ENCODE measurements around the gene ZNF778.

ZNF778 gene

DNA sequence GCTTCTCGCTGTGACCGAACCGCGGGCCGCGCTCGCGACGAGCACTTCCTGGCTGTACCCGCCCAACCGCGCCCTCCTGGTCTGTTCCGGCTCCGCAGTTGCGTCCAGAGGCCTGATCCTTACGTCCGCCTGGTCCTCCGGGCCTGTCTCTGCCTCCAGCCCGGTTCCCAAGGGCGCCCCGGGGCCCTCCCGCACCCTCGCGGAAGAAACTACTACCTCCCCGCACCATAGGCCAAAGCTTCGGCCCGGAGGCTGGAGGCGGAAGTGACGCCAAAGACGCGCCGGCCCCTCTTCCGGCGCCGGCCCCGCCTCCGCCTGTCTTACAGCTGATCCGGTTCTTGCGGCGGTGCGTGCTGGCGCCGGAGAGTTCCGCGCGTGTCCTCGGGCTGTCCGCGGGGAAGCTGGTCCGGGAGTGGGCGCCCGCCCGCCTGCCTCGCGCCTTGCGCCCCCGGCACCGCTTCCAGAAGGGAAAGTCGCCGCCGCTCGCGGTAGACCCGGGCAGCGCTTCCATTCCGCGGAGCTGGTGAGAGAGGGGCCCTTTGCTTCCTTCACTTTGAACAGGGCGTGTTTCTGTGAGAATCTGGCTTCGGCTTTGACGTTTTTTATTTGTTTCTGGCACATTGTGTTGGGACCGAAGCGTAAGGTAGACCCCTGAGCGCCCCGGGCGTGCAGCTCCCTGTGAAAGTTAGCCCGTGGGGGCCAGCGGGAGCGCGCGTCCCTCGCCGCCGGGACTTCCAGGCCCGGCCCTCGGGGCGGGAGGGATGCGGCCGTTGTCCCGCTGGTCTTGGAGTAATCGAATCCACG, at the start of gene ZNF778:
TSS of gene ZNF778 (plus strand) at position 316 of the 804 bp plus-strand sequence. CDS start 3,425 bp downstream, outside the sequence.
- DNase-seq (ENCODE audit: low read depth in 1 of 2, low spot score in 1 of 2): peak; percentile 52 to 68

DNA sequence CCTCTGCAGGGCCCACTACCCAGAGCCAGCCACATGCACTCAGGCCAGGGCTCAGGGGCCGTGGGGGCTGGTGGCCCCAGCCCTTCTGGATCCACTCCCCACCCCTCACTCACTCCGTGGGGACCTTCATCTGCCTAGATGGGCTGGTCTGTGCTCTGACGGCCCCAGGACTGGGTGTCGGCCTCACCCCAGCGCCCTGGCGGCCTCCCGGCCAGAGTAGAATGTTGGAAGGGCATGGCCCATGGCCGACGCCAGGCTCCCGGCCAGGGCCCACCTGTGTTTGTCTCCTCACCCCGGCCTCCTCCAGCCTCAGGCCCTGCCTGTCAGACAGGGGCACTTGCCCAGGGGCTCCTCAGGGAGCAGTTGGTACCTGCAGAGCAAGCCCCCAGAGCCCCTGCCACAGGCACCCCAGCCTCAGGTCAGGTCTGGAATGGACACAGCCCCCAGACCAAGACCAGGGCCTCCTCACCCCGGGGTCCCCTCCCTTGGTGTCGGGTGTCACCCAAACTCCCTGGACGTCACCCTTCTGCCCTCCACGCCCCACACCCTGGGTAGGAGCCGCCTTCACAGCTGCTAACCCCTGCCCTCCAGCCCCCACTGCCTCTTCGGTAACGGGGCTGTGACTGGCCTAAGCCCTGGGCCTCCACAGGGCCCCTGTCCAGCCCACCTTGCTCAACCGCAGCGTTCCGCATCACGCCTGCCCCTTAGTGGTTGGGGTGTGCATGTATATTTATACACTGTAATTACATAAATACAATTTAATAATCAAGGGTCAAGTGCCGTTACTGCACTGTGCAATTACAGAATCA, 48.9 kb upstream of the ZNF778 start:
- DNase-seq (ENCODE audit: low read depth in 1 of 2, low spot score in 1 of 2): no peak

DNA sequence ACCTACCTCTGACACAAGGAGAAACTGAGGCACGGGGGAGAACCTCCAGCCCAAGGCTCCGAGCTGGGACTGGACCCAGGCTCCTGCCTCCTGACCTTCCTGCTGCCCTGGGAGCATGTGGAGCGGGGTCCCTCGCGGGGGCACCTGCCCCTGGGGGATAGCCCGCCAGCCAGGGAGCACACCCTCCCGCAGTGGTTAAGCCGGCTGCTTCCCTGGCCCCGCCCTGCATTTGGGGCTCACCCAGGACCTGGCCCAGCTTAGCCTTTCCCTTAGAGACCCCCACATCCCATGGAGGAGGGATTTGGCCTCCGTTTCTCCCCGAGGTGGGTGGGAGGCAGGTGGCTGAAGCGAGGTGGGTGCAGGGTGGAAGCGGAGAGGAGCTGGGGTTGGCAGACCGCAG, 47.7 kb upstream of the ZNF778 start:
- no peak for DNase-seq (ENCODE audit: low read depth in 1 of 2, low spot score in 1 of 2)

DNA sequence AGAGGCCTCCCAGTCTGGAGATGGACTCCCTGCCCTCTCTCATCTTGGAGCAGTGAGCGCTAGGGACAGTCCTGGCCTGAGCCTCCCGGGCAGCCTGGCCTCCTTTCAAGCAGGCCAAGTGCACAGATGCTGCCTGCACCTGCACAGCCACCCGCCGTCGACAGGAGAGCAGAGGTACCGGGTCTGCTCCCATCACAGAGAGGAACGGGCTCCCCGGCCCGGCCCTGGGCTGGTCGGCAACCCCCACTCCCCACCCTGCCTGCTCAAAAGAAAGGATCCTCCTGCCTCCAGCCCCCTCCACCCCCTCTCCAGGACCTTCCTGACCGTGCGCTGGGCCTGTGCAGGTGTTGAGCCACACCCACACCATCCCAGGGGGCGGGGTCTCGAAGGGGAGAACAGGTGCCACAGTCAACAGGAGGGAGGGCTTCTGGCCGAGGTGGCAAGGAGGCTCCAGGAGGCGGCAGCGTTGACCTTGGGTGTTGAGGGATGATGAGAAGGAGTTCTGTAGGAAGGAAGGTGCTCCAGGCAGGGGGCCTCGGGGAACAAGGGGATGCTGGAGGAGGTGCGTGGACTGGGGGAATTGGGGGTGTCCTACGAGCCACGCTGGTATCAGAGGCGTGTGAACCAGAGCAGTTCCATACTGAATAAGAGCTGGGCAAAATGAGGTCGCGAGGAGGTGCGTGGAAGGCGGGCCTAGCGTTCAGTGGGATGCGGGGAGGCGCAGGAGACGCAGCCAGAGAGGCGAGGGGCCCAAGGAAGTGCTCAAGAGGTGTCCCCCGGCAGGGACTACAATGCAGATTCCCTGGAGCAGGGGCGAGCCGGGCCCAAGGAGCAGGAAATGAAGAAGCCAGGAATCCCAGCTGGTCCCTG, 46.9 kb upstream of the ZNF778 start:
- DNase-seq (ENCODE audit: low read depth in 1 of 2, low spot score in 1 of 2): no peak

DNA sequence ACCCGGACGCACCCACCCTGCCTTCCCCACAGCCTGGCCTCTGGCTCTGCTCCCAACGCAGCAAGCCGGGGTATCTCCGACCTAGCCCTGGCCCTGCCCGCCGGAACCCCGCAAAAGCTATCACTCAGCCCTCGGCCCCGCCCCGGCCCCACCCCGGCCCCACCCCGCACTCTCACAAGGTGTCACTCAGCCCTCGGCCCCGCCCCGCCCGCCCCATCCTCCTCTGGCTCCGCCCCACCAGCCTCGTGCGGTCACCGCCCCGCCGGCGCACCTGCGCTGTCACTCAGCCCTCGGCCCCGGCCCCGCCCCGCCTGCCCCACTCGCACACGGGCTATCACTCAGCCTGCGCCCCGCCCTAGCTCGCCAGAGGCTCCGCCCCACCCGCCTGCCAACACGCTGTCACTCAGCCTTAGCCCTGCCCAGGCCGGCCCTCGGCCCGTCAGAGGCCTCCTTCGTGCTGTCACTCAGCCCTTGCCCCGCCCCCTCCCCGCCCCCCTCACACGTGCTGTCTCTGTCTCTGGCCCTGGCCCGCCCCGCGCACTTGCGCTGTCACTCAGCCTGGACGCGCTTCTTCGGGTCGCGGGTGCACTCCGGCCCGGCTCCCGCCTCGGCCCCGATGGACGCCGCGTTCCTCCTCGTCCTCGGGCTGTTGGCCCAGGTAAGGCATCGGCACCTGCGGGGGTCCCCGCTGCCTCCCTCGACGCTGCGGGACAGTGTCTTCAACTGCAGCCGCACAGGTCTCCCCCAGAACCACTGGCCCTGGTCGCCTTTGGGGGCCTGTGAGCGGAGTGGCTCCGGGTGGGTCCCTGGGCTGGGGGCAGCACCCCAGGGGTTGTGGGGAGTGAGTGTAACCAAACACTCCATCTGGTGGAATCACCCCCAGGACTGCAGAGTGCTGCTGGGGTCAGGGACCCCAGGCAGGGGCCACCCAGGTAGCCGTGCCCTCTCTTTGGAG, 46.0 kb upstream of the ZNF778 start, which contains the start of gene CDH15:
TSS of gene CDH15 (plus strand) at position 533 of the 955 bp plus-strand sequence. CDS start at position 617, 84 bp downstream.
- peak; percentile 92 to 93 for DNase-seq (ENCODE audit: low read depth in 1 of 2, low spot score in 1 of 2)

DNA sequence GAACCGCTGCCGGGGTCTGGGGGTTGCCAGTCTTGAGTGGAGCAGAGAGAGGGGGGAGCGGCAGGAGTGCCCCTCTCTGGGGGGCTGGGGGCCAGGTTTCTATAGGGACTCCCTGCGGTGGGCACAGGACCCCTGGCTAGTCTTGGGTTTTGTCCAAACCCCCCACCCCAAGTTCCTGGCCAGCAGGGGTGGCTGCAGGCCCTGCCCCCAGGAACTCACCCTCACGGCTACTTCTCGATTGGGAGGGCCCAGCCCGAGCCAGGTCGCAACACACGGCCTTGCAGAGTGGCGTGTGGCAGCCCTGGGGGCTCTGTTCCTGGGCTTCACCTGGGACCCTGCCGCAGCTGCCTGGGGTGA, 45.4 kb upstream of the ZNF778 start:
- no peak for DNase-seq (ENCODE audit: low read depth in 1 of 2, low spot score in 1 of 2)

DNA sequence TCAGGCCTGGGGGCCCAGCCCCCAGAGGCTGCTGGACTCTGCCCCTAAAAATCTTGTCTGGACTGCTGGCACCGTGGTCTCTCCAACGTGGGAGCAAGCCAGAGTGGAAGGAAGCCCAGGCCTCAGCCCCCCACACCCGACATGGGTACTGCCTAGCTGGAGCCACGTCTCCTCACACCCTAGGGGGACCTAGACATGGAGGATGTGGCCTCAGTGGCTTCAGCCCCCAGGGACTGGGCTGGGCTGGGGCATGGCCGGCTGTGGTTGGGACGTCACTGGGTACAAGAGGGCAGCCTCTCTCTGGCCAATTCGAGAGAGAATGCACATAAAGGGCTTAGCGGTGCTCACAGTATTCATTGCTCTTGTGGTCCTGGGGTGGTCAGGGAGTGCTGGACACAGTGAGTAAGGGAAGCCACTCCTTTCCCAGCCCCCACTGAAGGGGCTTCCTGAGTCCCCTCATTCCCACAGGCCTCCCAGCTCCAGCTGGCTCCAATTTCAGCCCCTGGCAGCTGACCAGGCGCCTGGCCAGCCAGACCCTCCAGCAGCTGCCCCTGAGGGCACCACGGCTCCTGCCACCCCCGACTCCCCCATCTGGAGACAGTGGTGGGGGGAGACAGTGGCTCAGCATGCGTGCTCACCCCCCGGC, 44.9 kb upstream of the ZNF778 start:
- DNase-seq (ENCODE audit: low read depth in 1 of 2, low spot score in 1 of 2): no peak

DNA sequence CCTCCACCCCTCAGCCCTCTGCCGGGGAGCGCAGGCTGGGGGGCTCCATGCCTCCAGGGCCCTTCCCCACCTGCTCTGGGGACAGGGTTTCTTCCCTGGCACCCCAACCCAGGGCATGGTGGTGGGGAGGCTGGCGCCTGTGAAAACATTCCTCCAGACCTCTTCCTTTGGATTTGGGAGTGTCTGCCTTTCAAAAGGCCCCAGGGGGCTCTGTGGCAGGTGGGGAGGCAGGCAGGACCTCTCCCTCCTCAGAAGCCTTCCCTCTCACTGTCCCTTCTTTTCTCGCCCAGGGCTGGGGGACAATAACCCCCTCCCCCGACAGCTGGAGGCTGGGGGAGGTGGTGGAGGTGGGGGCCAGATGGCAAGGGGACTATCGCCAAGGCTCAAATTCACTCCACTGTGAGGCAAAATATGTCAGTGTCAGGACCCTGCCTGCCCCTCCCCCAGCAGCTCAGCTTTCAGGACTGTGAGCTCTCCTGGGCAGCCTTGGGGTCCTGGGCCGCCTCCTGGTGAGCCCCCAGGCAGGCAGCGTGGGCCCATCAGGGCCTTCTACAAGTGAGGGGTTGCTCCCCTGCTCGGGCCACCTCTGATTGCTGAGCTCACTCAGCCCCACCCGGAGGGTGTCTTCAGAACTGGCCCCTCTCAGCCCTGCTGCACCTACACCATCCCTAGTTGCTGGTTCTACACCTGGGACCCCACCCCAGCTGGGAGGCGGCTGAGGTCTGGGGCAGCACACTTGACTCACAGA, 44.2 kb upstream of the ZNF778 start:
- DNase-seq (ENCODE audit: low read depth in 1 of 2, low spot score in 1 of 2): no peak

DNA sequence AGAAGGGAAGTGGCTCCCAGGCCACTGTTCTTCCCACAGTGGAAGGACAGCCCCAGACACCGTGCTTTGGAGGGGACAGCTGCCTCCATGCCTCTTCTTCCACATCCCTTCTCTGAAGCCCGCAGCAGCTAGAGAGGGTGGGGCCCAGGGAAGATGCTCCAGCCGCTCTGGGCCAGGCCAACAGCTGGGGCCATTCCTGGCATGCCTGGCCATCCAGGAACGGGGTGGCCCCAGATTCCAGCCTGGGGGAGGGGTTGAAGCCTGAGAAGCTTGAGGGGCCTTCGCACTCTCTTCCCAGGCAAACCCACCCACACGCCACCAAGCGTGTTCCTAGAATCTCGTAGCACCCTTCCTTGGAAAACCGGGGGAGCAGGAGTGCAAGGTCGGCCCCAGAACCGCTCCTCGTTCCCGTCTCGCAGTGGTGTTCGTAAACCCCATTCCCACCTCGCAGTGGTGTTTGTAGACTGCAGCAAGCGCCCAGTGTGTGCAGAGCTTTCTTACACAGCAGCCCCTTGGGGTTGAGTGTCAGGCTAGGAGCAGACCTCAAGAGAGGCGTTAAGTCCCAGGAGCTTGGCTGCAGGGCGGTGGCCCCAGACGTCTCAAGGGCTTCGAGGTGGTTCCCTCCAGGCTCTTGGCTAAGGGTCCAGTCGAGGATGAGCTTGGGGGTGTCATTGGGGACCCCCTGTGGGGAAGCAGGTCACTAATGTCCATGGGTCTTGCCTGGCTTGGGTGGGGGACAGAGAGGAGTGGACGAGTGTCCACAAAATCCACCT, 43.3 kb upstream of the ZNF778 start:
- DNase-seq (ENCODE audit: low read depth in 1 of 2, low spot score in 1 of 2): no peak

DNA sequence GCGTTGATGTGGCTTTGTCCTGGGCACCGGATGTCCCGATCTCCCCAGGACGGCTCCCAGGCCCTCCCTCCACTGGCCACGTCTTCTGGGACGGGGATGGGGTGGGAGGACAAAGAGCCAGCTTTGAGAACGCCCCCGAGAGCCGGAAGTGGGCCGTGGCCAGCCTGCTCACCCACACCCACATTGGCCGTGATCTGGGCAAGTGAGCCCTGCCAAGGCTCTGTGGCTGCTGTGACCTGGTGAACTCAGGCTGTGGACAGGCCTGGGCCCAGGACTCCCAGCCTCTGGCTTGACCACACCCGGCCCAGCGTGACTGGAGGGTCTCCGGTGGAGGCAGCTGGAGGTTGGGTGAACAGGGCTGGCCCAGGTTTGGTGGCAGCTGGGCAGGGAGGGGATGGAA, 42.6 kb upstream of the ZNF778 start:
- DNase-seq (ENCODE audit: low read depth in 1 of 2, low spot score in 1 of 2): no peak

DNA sequence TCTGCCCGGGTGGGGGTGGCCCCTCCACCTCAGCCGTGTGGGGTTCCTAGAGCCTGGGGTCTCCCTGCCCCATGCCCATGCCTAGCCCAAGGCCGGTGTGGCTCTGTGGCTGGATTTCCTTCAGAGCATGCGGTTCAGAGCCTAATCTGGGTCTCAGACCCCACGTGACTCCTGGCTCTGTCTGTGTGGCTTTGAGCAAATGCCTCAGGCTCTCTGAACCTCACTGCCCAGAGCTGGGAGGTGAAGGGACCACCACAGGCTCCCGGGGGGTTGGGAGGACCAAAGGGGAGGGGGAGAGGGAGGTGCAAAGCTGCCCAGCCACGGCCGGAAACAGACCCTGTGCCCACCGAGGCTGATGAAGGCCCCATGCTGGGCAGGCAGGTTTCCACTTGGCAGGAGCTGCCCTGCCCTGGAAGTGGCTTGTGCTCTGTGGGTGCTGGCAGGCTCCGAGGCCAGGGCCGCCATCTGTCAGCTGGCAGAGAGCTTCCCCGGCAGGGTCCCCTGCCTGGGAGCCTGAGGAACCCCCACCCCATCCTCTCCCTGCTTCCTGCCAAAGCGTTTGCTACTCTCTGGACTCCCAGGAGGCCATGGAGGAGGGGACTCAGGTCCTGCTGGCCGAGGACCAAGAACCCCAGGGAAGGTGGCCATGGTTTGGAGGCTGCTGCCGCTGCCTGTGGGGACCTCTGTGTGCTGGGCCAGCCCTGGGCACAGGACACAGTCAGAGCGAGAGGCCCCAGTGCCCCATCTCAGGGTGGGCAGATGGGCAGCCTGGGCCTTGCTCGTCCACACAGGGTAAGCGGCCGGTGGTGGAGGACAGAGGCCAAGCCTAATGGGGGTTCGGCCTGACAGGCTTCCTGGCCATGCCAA, 42.0 kb upstream of the ZNF778 start:
- no peak for DNase-seq (ENCODE audit: low read depth in 1 of 2, low spot score in 1 of 2)

DNA sequence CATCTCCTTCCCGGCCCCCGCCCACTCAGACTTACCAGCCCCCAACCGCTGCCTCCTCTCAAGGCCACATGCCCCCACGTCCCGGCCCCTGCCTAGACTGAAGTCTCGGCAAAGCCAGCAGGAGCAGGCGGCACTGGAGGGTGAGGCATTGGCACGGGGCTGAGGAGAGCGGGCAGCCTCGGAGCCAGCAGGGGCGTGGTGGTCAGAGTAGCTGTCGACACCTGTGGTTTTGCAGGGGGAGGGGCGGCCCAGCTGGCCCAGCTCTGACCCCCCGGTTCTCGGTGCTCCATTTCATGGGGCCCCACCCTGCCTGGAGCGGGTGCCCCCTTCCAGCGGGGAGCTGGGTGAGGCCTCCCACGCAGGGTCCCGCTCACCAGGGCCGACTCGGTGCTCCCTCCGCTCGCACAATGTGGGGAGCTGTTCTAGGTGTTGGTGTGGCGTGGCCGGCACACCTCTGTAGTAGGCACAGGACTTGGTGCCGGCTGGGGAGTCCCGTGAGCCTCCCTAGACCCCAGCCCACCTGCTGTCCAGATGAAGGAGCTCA, 41.3 kb upstream of the ZNF778 start:
- no peak for DNase-seq (ENCODE audit: low read depth in 1 of 2, low spot score in 1 of 2)

DNA sequence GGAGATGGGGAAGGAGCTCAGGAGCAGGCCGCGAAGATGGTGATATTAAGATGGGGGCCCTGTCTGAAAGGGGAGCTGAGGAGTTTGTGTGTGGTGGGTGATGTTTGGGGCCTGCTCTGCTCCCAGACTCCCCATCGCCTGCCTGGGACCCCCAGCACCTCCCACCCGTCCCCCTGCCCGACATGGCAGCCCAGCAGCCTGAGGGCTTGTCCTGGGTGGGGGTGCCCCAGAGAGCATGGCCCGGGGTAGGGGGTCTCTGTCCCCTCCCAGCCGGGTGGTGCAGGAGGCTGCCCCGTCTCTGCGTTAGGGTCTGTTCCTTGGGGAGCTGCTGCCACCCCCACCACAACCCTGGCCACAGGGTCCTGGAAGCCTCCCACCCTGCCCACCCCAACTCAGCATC, 40.8 kb upstream of the ZNF778 start:
- no peak for DNase-seq (ENCODE audit: low read depth in 1 of 2, low spot score in 1 of 2)

DNA sequence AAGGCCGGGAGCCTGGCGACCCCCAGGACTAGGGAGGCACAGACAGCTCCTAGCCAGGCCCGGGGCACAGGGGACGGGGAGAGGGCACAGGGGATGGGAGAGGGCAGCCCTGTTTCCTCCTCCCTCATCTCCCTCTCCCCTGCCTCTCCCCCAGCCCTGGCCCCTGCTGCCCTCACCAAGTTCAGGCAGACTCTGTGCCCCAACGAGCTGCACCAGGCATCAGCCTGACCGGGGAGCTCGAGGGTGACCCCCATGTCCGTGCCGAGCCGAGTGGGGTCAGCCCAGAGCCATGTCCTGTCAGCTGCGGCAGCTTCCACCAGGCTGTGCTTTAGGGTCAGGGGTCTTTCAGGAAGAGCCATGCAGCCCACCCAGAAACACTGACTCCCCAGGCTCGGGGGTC, 40.0 kb upstream of the ZNF778 start:
- DNase-seq (ENCODE audit: low read depth in 1 of 2, low spot score in 1 of 2): no peak

DNA sequence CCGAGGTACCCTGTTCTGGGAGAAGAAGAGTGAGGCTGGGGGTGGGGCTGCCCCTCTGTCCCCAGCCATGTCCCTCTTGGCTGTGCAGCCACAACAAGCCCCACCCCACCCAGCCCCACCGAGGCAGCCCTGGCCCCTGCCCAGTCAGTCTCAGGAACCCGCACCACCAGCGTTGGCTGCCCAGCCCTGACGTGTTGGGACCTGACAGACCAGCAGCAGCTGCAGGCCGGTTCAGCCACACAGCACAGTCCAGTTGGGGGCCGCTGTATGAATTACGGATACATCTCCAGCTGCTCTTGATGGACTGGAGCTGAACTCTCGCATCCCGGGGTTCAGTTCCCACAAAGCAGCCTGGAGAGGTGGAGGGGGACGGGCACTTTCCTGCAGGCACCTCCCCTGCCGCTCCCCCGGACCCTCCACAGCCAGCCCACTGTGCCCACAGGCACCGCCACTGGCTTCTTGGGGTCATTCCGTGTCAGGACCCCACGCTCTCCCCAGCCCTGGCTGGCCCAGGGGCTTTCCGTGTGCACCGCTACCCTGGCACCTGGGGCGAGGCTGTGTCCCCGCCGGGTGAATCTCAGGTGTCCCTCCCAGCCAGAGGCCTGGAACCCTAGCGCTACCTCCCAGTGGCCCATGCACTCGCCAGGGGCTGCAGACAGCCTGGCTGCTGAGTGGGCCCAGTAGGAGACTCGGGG, 38.9 kb upstream of the ZNF778 start:
- no peak for DNase-seq (ENCODE audit: low read depth in 1 of 2, low spot score in 1 of 2)

DNA sequence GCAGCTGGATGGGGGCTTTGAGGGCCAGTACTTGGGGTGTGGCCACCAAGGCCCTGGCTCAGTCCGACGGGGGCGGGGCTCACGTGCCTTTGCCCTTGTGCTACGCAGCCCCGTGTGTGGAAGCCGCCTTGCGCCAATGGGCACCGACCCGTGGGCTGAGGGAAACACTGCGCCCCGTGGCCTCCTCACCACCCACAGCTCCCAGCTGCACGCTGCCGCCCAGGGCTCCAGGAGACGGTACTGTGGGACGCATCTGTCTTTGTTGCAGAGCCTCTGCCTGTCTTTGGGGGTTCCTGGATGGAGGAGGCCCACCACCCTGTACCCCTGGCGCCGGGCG, 38.4 kb upstream of the ZNF778 start:
- no peak for DNase-seq (ENCODE audit: low read depth in 1 of 2, low spot score in 1 of 2)
